Aorta (tissue), 5 donors: ENCODE data around the gene WNK1. TPM values are rescaled to one million over a fixed set of nuclear protein-coding genes. Genes with fewer than 3 reads are reported as not detected.
"Not testable (repeated sequence)": the region's sequence is repeated elsewhere in the genome, so short reads cannot be mapped to it uniquely, and the experiment has no call there.

Experiments
- ATAC-seq: fragments of 200-7000 bp; cut with Tn5 transposase; one replicate; pipeline ENCODE4 v1.9.1; 2022; ENCODE audit warnings: moderate library complexity; ENCODE audit not compliant: low FRiP score
- DNase-seq, 2 donors: peaks; one replicate each; pipeline ENCODE4 v3.0.0-alpha.2; 2020
- H3K27ac ChIP-seq, 2 donors: one replicate each; pipeline ENCODE4 v1.5.1; 2013; ENCODE audit warnings: low read length in 2 of 2, mild to moderate bottlenecking in 2 of 2, moderate library complexity in 2 of 2, control low read depth in 1 of 2, inconsistent platforms in 1 of 2, low read depth in 1 of 2
- H3K27me3 ChIP-seq, 2 donors: one replicate each; pipeline ENCODE4 v1.6.1; 2013; ENCODE audit warnings: control low read depth in 1 of 2, low read length in 1 of 2, mild to moderate bottlenecking in 1 of 2, moderate library complexity in 1 of 2; ENCODE audit not compliant: insufficient read depth in 2 of 2, control insufficient read depth in 1 of 2
- H3K36me3 ChIP-seq, 2 donors: one replicate each; pipeline ENCODE4 v1.6.1; 2013; ENCODE audit warnings: control low read depth in 1 of 2, low read length in 1 of 2, mild to moderate bottlenecking in 1 of 2; ENCODE audit not compliant: insufficient read depth in 2 of 2, control insufficient read depth in 1 of 2
- H3K4me1 ChIP-seq, 2 donors: one replicate each; pipeline ENCODE4 v1.6.1; 2013; ENCODE audit warnings: low read length in 2 of 2, control low read depth in 1 of 2, mild to moderate bottlenecking in 1 of 2, moderate library complexity in 1 of 2; ENCODE audit not compliant: insufficient read depth in 2 of 2, control insufficient read depth in 1 of 2
- H3K4me3 ChIP-seq, 2 donors: one replicate each; pipeline ENCODE4 v1.5.1; 2013; ENCODE audit warnings: low read length in 2 of 2, control low read depth in 1 of 2, mild to moderate bottlenecking in 1 of 2
- H3K9me3 ChIP-seq: one replicate; pipeline ENCODE4 v1.6.1; 2013; ENCODE audit warnings: mild to moderate bottlenecking, low read length; ENCODE audit not compliant: control insufficient read depth
- WGBS, 2 donors: extraction: QIAGEN DNeasy Blood & Tissue Kit; methylation state at CpG; one replicate each; pipeline ENCODE4 v1.1.7; 2013; 5-methylcytosine and 5-hydroxymethylcytosine counted together
- intact Hi-C, 2 donors: fragments of 100-400 bp; cut with DNase I; formaldehyde crosslinking; loops; one replicate each; pipeline versions ENCODE4 v1.14.2 to v1.15.0; 2022
- polyA plus RNA-seq, 2 donors: library from polyadenylated mRNA; stranded (reverse); fragments of 200-250 nt; gene quantifications; one replicate each; pipeline ENCODE4 v1.2.3, GENCODE V29; 2013
- total RNA-seq, 2 donors: library from RNA; stranded (reverse); fragmentation: NEBNext Ultra II Directional; extraction: Animal tissue kit (Norgen Biotek cat#: 25700); gene quantifications; one replicate each; pipeline ENCODE4 v1.2.1, GENCODE V29; 2021
- donor health status: healthy with polysubstance abuse.
- donor health status: Bipolar disorder and iron deficiency.
- donor health status: DM: no; HTN: no; CAD: no.
- donor health status: DM: no; HTN: no; CAD: no.
- donor health status: DM: yes; HTN: yes; CAD: no.

The WNK1 gene
- total and polyA plus RNA-seq, 4 donors, result 22.3 to 226 (median 106) TPM

DNA sequence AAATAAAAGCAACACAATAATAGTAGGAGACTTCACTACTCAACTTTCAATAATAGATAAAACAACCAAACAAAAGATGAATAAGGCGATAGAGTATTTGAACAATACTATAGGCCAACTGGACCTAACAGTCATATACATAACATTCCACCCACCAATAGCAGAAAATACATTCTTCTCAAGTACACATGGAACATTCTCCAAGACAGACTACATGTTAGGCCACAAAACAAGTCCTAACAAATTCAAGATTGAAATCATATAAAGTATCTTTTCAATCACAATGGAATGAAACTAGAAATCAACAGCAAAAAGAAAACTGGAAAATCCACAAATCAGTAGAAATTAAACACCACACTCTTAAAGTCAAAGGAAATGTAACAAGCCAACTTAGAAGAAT is 168.3 kb downstream of the WNK1 start:
- Histone ChIP-seq H3K4me3 (no peak overlapping the region), H3K27me3 (no peaks in the 10 kb centered on the region), H3K4me1 (no peaks in the 10 kb centered on the region), H3K27ac (no peak overlapping the region), H3K36me3 (peaks cover 0 to 5% of the 10 kb centered on the region in 2 donors), H3K9me3 (no peaks in the 10 kb centered on the region)
- DNase-seq (no peak), ATAC-seq (no peak)
- intact Hi-C loops, result no loop called here
- 97 to 100% methylated on average over 1 of the region's 1 CpG for WGBS, 2 donors

GRCh38 chr12:922285-922684 is 169.9 kb downstream of the WNK1 start:
- Histone ChIP-seq H3K4me1 (no peaks in the 10 kb centered on the region), H3K27ac (no peak overlapping the region), H3K36me3 (peaks cover 0 to 2% of the 10 kb centered on the region in 2 donors), H3K27me3 (no peaks in the 10 kb centered on the region), H3K9me3 (no peaks in the 10 kb centered on the region), H3K4me3 (no peak overlapping the region)
- intact Hi-C loops, result no loop called here
- DNase-seq, result no peak
- ATAC-seq, result no peak
- 81 to 83% methylated on average over 2 of the region's 2 CpGs for WGBS, 2 donors

DNA sequence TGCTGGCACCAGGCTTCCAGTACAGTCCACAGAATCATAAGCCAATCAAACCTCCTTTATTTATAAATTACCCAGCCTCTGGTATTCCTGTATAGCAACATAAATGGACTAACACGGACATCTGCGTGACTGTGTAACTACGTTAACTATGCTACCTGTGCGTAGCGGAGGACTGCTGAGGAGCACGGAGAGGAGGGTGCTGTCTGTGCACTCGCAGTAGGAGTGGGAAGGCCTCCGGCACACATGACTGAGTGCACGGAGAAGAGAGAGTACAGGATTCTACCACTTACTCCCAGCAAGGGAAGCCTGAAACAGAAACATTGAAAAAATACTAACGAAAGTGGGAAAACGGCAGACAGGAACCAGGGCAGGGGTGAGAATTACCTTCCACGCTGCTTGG is 174.3 kb downstream of the WNK1 start:
- Histone ChIP-seq H3K27ac (no peak overlapping the region), H3K9me3 (no peaks in the 10 kb centered on the region), H3K4me1 (no peaks in the 10 kb centered on the region), H3K4me3 (no peak overlapping the region), H3K27me3 (no peaks in the 10 kb centered on the region), H3K36me3 (peaks cover 2 to 4% of the 10 kb centered on the region in 2 donors)
- no peak for ATAC-seq
- DNase-seq, result no peak
- 86% methylated on average over 12 of the region's 12 CpGs for WGBS, 2 donors
- intact Hi-C loops, result no loop called here

DNA sequence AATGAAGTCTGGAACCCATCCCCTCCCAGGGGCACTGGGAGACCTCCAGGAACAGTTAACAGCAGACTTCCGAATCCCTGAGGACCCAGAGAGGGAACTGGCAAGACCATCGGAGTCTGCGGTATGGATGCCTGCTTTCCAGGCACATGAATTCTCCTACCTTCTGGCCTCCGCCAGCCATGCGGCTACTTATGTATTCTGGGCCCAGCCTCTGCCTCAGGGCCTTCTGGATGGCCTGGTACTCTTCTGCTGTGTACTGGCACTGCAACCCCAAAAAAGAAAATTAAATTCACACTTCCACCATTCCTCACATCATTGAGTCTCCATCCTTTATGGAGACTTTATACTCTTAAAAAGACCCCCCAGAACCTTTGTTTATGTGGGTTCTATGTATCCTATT is 178.7 kb downstream of the WNK1 start:
- DNase-seq (no peak), ATAC-seq (no peak)
- Histone ChIP-seq H3K36me3 (peaks cover 3 to 4% of the 10 kb centered on the region in 2 donors), H3K9me3 (no peaks in the 10 kb centered on the region), H3K27me3 (no peaks in the 10 kb centered on the region), H3K4me3 (no peak overlapping the region), H3K27ac (no peak overlapping the region), H3K4me1 (no peaks in the 10 kb centered on the region)
- intact Hi-C loops, result no loop called here
- WGBS, 2 donors, result 94 to 95% methylated on average over 5 of the region's 5 CpGs

DNA sequence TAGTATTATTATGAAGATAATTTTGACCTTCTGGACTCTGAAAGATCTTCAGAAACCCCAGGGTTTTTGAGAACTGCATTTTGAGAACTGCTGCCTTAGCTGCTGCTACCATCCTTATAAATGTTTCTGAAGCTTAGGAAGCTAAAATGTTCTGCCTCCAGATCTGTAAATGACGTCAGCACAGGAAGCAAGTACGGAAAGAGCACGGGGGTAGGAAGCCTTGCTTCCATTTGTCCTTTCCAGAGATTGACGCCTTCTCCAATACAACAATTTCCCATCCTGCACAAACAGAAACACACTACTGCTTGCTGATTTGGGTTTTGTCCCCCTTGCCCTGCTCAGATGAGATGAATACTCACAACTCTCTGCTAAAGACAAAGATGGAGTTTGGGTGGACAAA is 179.2 kb downstream of the WNK1 start:
- Histone ChIP-seq H3K4me1 (no peaks in the 10 kb centered on the region), H3K27me3 (no peaks in the 10 kb centered on the region), H3K9me3 (no peaks in the 10 kb centered on the region), H3K4me3 (no peak overlapping the region), H3K36me3 (peaks cover 3 to 4% of the 10 kb centered on the region in 2 donors), H3K27ac (no peak overlapping the region)
- intact Hi-C loops, result no loop called here
- ATAC-seq, result no peak
- 81 to 90% methylated on average over 4 of the region's 4 CpGs for WGBS, 2 donors
- DNase-seq, result no peak

DNA sequence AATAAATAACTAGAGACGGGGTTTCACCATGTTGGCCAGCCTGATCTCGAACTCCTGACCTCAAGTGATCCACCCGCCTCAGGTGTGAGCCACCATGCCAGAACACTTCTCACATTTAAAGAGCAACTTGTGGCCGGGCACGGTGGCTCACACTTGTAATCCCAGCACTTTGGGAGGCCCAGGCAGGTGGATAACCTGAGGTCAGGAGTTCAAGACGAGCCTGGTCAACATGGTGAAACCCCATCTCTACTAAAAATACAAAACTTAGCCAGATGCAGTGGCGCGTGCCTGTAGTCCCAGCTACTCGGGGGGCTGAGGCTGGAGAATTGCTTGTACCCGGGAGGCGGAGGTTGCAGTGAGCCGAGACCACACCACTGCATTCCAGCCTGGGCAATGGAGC is 183.5 kb downstream of the WNK1 start:
- H3K9me3 ChIP-seq, ATAC-seq, intact Hi-C loops, H3K27ac ChIP-seq, H3K4me1 ChIP-seq, H3K27me3 ChIP-seq, H3K4me3 ChIP-seq, H3K36me3 ChIP-seq: not testable (repeated sequence)
- DNase-seq, result peak in 1 of 2 donors; percentile 56
- WGBS, 2 donors, result 94 to 96% methylated on average over 12 of the region's 12 CpGs

- Histone ChIP-seq H3K27ac (no peak overlapping the region), H3K27me3 (no peaks in the 10 kb centered on the region), H3K36me3 (no peaks in the 10 kb centered on the region), H3K4me1 (no peaks in the 10 kb centered on the region), H3K4me3 (no peak overlapping the region), H3K9me3 (no peaks in the 10 kb centered on the region)
- ATAC-seq (no peak), DNase-seq (peak in 1 of 2 donors; percentile 64)
- WGBS, 2 donors, result 86 to 88% methylated on average over 8 of the region's 8 CpGs
- intact Hi-C loops, result no loop called here
Measured at GRCh38 chr12:936377-937345, 184.3 kb downstream of the WNK1 start.

- Histone ChIP-seq H3K27ac (no peak overlapping the region), H3K9me3 (no peaks in the 10 kb centered on the region), H3K4me1 (no peaks in the 10 kb centered on the region), H3K36me3 (no peaks in the 10 kb centered on the region), H3K27me3 (no peaks in the 10 kb centered on the region), H3K4me3 (no peak overlapping the region)
- no peak for DNase-seq
- WGBS, 2 donors, result 95 to 98% methylated on average over 3 of the region's 3 CpGs
- intact Hi-C loops, result no loop called here
- no peak for ATAC-seq
Measured at GRCh38 chr12:938810-939209, 186.4 kb downstream of the WNK1 start.

DNA sequence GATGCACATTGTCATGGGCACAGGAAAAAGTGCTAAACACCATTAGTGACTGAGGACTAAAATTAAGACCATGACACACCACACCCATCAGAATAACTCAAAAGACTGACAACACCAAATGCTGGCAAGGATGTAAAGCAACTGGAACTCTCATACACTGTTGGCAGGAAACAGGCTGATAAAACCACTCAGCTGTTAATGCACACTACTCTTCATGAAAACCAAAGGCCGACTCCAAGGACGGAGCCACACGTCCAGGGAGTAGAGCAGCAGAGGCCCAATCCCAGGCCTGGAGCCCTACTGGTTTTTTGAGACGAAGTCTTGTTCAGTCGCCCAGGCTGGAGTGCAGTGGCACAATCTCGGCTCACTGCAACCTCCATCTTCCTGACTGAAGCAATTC is 190.7 kb downstream of the WNK1 start:
- Histone ChIP-seq H3K36me3 (peaks cover 0 to 1% of the 10 kb centered on the region in 2 donors), H3K4me3 (no peak overlapping the region), H3K4me1 (no peaks in the 10 kb centered on the region), H3K9me3 (no peaks in the 10 kb centered on the region), H3K27ac (no peak overlapping the region), H3K27me3 (no peaks in the 10 kb centered on the region)
- WGBS, 2 donors, result 86 to 91% methylated on average over 6 of the region's 6 CpGs
- ATAC-seq (no peak), DNase-seq (no peak)
- intact Hi-C loops, result no loop called here
